Stimulated activated CD4-positive, alpha-beta T cell treated with anti-CD3 and anti-CD28 coated beads, Interleukin-12 subunit alpha, Interleukin-12 subunit beta, amount 100 ng/mL, for 4 hours (primary cell): ENCODE data around the gene FBXO21.
"Not testable (repeated sequence)": the region's sequence is repeated elsewhere in the genome, so short reads cannot be mapped to it uniquely, and the experiment has no call there.

Experiments
- DNase-seq: peaks from one replicate; pipeline ENCODE4 v3.0.0-alpha.2; 2020

FBXO21 gene

DNA sequence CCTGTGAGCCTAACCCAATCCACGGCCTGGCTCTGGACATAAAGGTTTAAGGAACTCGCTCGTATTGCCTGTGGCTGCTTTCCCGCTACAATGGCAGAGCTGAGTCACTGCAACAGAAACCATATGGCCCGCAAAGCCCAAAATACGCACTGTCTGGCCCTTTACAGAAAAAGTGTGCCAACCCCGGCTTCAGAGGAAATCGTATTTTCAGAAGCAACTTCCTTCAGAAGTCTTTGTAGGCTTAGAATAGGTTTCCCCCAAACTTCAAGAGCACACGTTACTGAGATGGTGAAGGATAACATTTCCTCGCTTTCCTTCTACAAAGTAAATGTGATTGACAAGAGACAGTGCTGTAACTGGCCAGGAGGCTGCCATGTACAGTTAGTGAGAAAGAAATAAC is 56.2 kb downstream of the FBXO21 start:
- peak; percentile 31 for DNase-seq

GRCh38 chr12:117130801-117131200 is 59.5 kb downstream of the FBXO21 start:
- DNase-seq, result no peak

DNA sequence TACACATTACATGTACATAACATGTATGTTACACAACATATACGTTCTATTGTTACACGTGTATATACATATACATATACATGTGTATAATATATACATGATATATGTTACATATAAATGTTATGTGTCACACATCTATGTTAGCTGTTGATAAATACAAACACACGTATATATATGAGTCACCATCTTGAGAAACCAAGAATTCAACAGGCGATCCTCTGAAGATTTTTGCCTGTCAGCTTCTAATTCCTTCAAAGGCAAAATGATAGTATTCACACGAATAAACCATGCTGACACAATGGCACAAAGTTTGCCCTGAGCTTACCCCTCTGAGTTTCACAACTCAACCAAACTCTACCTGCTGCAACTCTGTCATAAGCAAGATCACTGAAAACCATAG is 60.9 kb downstream of the FBXO21 start:
- no peak for DNase-seq

GRCh38 chr12:117127933-117128823 is 62.1 kb downstream of the FBXO21 start:
- no peak for DNase-seq

DNA sequence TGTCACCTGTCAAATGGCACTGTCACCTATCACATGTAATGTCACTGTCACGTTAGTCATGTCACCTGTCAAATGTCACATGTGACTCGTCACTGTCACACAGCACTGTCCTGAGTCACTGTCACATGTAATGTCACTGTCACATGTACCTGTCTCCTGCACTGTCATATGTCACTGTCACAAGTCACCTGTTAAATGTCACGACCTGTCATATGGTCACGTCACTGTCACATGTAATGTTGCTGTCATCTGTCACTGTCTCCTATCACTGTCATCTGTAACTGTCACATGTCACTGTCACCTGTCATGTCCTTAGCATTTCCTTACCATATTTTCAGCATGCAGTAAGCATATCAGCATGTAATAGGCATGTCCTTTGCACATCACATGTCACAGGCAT is 63.9 kb downstream of the FBXO21 start:
- DNase-seq, result no peak

- DNase-seq, result no peak
Measured at GRCh38 chr12:117125767-117126166, 64.5 kb downstream of the FBXO21 start.

GRCh38 chr12:117125272-117125613 is 65.0 kb downstream of the FBXO21 start:
- DNase-seq, result no peak

GRCh38 chr12:117124421-117125271 is 65.6 kb downstream of the FBXO21 start:
- no peak for DNase-seq

- no peak for DNase-seq
Measured at GRCh38 chr12:117121441-117121840, 68.8 kb downstream of the FBXO21 start.

DNA sequence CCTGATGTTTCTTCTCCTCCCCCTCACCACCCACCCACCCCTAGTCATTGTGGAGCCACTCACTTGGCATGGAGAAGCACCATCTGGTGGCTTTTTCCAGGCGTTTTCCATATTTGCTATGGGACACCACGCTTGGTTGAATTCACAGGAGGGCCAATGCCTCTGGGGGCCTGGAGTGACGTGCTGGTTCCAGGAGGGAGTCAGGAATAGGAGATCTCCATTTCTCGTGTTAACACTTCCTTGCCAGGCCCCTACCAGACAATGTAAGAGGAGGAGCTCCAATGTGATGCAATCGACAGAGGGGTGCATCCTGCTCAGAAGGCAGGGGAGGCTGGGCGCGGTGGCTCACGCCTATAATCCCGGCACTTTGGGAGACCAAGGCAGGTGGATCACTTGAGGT is 69.5 kb downstream of the FBXO21 start:
- no peak for DNase-seq

GRCh38 chr12:117119592-117120198 is 70.6 kb downstream of the FBXO21 start:
- DNase-seq, result no peak

- no peak for DNase-seq
Measured at GRCh38 chr12:117118838-117119591, 71.3 kb downstream of the FBXO21 start.

DNA sequence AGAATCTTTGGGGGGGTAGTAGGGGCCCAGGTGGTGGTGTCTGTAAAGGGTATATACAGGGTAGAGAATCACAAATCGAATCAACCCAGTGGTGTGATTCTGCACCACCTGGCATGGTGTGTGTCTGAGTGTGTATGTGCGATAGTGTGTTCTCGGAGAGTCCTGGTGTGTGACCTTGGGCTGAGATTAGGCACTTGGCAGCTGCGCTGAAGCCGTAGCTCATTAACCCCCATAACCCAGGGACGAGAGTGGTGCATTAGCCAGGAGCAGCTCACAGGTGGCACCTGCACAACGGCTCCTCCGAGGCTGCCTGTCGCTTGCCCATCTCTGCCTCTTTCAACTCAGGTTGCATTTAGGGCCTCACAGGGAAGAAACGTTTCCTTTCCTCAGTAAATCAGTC is 75.5 kb downstream of the FBXO21 start:
- no peak for DNase-seq

DNA sequence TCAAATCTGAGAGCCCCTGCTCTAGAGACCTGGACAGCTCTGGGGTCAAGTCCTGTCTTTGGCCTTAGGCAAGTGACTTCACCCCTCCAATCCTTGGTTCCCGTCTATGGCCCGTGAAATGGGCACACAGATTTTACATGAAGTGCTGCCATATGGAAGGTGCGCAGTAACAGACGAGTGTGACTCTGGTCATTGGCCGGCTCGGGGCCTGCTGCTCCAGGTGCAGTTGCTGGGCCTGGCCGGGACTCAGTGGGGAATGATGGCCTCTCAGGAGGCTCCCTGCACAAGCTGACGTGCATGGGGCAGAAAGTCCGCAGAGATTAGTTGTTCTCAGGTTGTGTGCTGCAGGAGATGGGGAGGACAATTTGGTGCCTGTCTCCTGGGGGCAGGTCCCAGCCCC is 77.0 kb downstream of the FBXO21 start:
- no peak for DNase-seq

DNA sequence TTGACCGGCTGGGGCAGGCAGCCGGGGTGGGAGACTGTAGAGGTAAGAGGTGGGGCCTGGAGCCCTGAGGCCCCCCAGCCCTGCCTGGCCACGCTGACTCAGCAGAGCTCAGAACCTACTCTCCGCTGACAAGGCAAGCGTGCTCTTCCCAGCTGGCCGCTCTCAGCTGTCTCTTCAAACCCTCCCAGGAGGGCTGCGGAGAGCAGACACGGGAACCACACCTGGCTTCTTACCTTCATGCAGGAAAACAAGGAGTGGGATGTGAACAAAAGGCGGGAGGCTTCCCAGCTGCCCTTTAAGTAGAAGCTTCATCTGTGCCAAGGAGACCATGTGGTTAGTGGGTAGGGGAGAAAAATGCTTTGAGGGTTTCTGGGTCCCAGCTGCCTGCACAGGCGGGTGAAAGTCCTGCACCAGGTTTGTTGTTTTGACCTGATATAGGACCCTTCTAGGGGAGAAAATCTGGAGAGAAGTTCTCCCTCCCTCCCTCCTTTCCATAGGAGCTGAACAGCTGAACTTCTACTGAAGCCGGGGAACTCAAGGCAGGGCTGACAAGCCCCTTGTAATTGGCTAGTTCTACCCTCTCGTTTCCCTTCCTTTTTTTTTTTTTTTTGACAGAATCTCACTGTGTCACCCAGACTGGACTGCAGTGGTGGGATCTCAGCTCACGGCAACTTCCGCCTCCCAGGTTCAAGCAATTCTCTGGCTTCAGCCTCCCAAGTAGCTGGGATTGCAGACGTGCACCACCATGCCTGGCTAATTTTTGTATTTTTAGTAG is 78.3 kb downstream of the FBXO21 start:
- DNase-seq, result no peak

DNA sequence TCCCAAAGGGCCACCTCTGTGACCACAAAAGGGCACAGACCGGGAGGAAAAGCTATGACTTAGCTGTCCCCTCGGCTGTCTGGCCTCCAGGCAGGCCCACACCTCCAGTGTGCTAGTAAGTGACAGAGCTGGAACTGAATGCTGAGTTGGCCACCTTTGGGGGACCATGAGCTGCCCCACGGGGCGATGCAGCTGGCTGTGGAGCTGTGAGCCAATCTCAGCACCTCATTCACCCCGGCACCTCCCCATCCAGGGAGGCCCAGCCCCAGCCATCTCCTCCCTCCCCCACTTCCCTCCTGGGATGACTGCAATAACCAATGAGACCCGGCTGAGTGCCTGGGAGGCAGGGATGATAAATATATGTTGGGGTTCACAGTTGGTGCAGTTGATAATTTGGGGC is 78.9 kb downstream of the FBXO21 start:
- DNase-seq, result no peak

DNA sequence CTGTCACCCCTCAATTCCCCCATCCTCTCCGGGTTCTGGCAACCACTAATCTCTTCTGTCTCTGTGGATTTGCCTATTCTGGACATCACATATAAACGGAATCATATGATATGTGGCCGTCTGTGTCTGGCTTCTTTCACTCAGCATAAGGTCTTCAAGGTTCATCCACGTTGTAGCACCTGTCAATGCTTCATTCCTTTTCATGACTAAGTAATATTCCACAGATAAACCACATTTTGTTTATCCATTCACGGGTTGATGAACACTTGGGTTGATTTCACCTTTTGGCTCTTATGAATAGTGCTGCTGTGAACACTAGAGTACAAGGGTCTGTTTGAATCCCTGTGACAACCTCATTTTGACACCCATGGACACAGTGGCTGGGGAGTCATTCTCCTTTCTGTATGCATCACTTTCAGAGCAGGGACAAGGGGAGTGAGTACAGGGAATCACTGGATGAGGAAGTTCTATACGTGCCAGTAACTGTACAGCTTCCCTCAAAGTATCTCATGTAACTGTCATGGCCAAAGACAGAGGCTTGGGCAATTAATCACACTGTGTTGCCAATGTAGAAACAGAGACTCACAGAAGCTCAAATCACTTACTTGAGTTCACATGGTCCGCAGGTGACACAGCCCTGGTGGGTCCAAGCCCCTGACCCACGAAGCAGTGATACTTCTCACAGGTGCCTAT is 80.2 kb downstream of the FBXO21 start:
- DNase-seq, result no peak

DNA sequence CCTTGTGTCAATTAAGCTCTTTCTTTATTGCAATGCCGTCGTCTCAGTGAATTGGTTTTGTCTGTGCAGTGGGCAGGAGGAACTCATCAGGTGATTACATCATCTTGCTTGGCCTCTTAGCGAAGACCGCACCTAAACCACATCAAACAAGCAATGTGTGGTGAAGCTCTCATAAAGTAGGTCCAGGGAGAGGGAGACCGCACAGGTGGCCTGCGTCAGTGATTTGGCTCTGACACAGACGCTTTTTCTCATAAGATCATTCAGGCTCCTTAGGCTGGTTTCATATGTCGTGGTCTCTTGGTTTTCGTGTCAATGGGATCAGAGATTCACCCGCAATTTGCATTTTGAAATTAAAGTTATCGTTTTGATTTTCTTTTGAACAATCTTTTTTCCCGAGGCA is 84.4 kb downstream of the FBXO21 start:
- DNase-seq, result no peak

- not testable (repeated sequence) for DNase-seq
Measured at GRCh38 chr12:117104003-117104402, 86.3 kb downstream of the FBXO21 start.

DNA sequence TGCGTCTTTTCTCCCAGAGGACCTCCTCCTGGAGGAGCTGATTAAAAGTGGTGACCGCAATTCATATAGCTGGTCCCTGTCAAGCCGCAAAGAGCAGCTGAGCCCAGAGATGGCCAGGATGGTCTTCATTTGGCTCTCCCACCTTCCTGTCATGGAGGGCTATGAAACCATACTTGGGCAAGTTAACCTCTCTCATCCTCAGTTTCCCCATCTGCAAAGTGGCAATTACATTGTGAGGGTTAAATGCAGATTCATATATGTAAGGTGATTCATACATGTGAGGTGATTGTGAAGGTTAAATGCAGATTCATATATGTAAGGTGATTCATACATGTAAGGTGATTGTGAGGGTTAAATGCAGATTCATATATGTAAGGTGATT is 87.5 kb downstream of the FBXO21 start:
- no peak for DNase-seq

DNA sequence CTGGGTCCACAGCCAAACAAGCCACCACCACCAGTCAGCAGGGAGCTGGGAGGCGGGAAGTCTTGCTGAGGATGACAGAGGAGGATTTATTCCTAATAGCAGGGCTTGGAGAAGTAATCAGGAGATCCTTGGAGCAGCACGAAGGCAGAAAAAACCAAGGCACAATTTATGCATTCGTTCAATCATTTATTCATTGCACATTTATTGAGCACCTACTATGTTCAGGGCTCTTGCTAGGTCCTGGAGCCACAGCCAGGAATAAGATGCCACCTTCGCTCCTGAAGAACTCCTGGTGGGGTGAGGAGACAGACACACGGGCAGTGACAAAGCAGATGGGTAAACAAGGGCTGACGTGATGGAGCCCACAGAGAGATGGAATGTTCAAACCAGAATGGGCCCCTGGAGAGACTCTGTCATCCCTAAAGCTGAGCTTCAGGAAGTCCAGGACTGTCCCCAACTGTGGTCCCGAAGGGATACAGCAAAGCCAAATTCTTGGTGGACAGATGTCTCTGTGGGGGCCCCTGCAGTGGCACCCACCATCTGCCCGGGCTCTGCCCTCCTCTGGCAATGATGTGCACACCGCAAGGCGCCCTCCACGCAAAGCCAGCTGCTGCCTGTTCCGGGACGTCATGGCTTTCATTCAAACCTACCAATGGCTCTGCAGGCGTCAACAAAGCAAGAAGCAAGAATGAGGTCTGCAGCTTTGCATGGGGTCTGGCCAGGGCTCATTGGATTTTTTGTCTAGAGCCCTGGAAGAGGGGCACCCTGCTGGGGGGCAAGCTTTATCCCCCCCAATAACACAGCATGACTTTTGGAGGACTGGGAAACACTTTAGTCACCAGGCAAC is 88.1 kb downstream of the FBXO21 start:
- no peak for DNase-seq
